Stomach (tissue), 9 donors: Measurements from ENCODE around the gene FRRS1. TPM values are rescaled to one million over a fixed set of nuclear protein-coding genes. Genes with fewer than 3 reads are reported as not detected.

Experiments used
- DNase-seq, 2 donors: peaks; one replicate each; pipeline versions ENCODE4 v3.0.0 to v3.0.0-alpha.2; 2013 to 2019
- H3K27ac ChIP-seq, 5 donors: fragments of 200-600 bp in 4 of 5; sonication (generic) in 4 of 5; one replicate each; pipeline ENCODE4 v1.5.1; 2013 to 2019; ENCODE audit warnings: mild to moderate bottlenecking in 1 of 5, moderate library complexity in 1 of 5
- H3K27me3 ChIP-seq, 3 donors: fragments of 200-600 bp; sonication (generic); one replicate each; pipeline ENCODE4 v1.5.1; 2017 to 2019; ENCODE audit warnings: mixed run types in 1 of 3
- H3K36me3 ChIP-seq, 4 donors: fragments of 200-600 bp; sonication (generic); 1 replicate in 3 of 4; 2 replicates in 1 of 4; pipeline ENCODE4 v1.5.1; 2016 to 2019
- H3K4me1 ChIP-seq, 4 donors: fragments of 200-600 bp; sonication (generic); one replicate each; pipeline ENCODE4 v1.5.1; 2016 to 2019
- H3K4me3 ChIP-seq, 4 donors: fragments of 200-600 bp; sonication (generic) in 3 of 4; one replicate each; pipeline ENCODE4 v1.5.1; 2016 to 2019; ENCODE audit warnings: mild to moderate bottlenecking in 1 of 4
- H3K9me3 ChIP-seq, 4 donors: fragments of 200-600 bp; sonication (generic); one replicate each; pipeline ENCODE4 v1.5.1; 2016 to 2019
- EP300 ChIP-seq: sonication (generic); formaldehyde crosslinking; IDR thresholded peaks from one replicate; pipeline ENCODE4 v1.6.1; 2017; ENCODE audit warnings: antibody characterized with exemption
- POLR2A ChIP-seq, 4 donors: fragments of 450-650 bp; IDR thresholded peaks; one replicate each; pipeline ENCODE4 v1.6.1; 2016; ENCODE audit warnings: antibody characterized with exemption in 4 of 4, control low read depth in 2 of 4, mild to moderate bottlenecking in 1 of 4, moderate library complexity in 1 of 4
- POLR2AphosphoS5 ChIP-seq, 3 donors: sonication (generic); formaldehyde crosslinking; IDR thresholded peaks; one replicate each; pipeline ENCODE4 v1.6.1; 2016; ENCODE audit warnings: antibody characterized with exemption in 3 of 3
- WGBS, 5 donors: extraction: QIAGEN DNeasy Blood & Tissue Kit in 3 of 5; methylation state at CpG; one replicate each; pipeline versions ENCODE4 v1.1.5 to v1.1.7; 2013 to 2018; 5-methylcytosine and 5-hydroxymethylcytosine counted together
- intact Hi-C: fragments of 100-400 bp; cut with DNase I; formaldehyde crosslinking; loops from one replicate; pipeline ENCODE4 v1.15.1; 2023; ENCODE audit warnings: low total_unique reads
- polyA plus RNA-seq, 3 donors: library from polyadenylated mRNA; stranded (reverse); fragments of 200-250 nt; gene quantifications; one replicate each; pipeline ENCODE4 v1.2.3, GENCODE V29; 2013
- total RNA-seq, 5 donors: library from RNA; depleted of rRNA; stranded (reverse); fragments of >200 nt; gene quantifications; one replicate each; pipeline versions ENCODE4 v1.1.0 to v1.2.3, GENCODE V29; 2014 to 2016
- TF ChIP-seq, protein P1 (sequence below), 7 experiments: fragments of 450-650 bp in 4 of 7; fragments of 200-600 bp in 3 of 7; sonication (generic) in 3 of 7; IDR thresholded peaks; one replicate each; pipeline ENCODE4 v1.5.1; 2016 to 2019; ENCODE audit warnings: antibody characterized with exemption in 7 of 7, control low read depth in 2 of 7, mild to moderate bottlenecking in 1 of 7
- donor health status: healthy with polysubstance abuse.
- donor health status: Bipolar disorder and iron deficiency.
- donor health status: healthy.

FRRS1 gene
- total and polyA plus RNA-seq, 8 donors = 0.46 to 21.1 (median 4.0) TPM

DNA sequence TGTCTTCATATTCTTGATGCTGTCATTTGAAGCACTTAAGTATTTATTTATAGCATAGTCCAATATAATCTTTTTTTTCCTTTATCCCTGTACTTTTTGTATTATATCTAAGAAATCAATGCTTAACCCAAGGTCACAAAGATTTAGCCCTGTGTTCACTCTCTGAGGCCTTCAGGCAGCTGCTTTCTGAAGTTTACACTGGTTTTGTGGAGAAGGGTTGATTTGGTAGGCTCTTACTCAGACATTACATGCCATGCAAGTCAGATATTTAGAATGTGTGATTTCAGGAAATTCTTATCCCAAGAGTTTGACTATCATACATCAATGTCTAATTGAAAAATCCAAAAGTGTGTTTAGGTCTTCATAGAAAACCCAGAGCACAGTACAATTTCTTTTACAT lies 64.2 kb downstream of the FRRS1 start:
- intact Hi-C loops = no loop called here
- H3K4me1 ChIP-seq = peaks cover 0 to 7% (median under 1%) of the 10 kb centered on the region in 4 donors
- H3K36me3 ChIP-seq = no peaks in the 10 kb centered on the region
- no peak overlapping the region for H3K27ac ChIP-seq
- H3K4me3 ChIP-seq = no peak overlapping the region
- TF ChIP-seq EP300 = no peak
- TF ChIP-seq POLR2A (IDR thresholded peaks at IDR 0.05) = no peak
- no peak for TF ChIP-seq POLR2AphosphoS5 (IDR thresholded peaks at IDR 0.05)
- TF ChIP-seq, protein P1, sequence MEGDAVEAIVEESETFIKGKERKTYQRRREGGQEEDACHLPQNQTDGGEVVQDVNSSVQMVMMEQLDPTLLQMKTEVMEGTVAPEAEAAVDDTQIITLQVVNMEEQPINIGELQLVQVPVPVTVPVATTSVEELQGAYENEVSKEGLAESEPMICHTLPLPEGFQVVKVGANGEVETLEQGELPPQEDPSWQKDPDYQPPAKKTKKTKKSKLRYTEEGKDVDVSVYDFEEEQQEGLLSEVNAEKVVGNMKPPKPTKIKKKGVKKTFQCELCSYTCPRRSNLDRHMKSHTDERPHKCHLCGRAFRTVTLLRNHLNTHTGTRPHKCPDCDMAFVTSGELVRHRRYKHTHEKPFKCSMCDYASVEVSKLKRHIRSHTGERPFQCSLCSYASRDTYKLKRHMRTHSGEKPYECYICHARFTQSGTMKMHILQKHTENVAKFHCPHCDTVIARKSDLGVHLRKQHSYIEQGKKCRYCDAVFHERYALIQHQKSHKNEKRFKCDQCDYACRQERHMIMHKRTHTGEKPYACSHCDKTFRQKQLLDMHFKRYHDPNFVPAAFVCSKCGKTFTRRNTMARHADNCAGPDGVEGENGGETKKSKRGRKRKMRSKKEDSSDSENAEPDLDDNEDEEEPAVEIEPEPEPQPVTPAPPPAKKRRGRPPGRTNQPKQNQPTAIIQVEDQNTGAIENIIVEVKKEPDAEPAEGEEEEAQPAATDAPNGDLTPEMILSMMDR (IDR thresholded peaks at IDR 0.05) = no peak
- no peak for DNase-seq
- no peaks in the 10 kb centered on the region for H3K9me3 ChIP-seq
- H3K27me3 ChIP-seq = no peaks in the 10 kb centered on the region

DNA sequence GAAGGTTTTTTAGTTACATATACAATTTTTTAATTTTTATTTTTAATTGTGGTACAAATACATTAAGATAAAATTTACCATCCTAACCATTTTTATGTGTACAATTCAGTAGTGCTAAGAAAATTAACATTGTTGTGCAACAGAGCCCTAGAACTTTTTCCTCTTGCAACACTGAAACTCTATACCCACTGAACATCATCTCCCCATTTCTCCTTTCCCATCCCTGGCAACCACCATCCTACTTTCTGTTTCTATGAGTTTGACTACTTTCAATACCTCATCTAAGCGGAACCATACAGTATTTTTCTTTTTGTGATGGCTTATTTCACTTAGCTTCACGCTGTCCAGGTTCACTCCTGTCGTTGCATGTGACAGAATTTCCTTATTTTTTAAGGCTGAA lies 66.4 kb downstream of the FRRS1 start:
- no peak for DNase-seq
- no peaks in the 10 kb centered on the region for H3K27me3 ChIP-seq
- no peaks in the 10 kb centered on the region for H3K9me3 ChIP-seq
- H3K4me3 ChIP-seq = no peak overlapping the region
- peaks cover 0 to 7% (median 0%) of the 10 kb centered on the region in 4 donors for H3K4me1 ChIP-seq
- intact Hi-C loops = no loop called here
- 92 to 95% (median 93%) methylated on average over 3 of the region's 3 CpGs for WGBS, 5 donors
- no peaks in the 10 kb centered on the region for H3K36me3 ChIP-seq
- TF ChIP-seq POLR2A (IDR thresholded peaks at IDR 0.05) = no peak
- TF ChIP-seq, protein P1 (IDR thresholded peaks at IDR 0.05) = no peak
- TF ChIP-seq POLR2AphosphoS5 (IDR thresholded peaks at IDR 0.05) = no peak
- TF ChIP-seq EP300 = no peak
- H3K27ac ChIP-seq = no peak overlapping the region

DNA sequence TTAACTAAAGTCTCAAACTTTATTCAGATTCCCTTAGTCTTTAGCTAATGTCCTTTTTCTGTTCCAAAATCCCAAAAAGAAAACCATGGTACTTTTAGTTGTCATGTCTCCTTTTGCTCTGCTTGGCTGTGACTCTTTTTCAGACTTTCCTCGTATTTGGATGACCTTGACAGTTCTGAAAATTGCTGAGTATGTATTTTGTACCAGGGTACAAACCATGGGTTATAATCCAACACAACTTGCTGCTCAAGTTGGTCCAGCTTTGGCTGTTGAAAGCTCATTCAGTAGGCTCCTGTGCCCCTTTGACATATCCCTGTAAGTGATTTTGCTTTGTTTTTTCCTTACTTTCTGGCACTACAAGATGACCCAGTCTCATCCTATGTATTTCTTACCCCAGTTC lies 68.9 kb downstream of the FRRS1 start:
- no peak for TF ChIP-seq POLR2A (IDR thresholded peaks at IDR 0.05)
- no peak for TF ChIP-seq EP300
- TF ChIP-seq, protein P1 (IDR thresholded peaks at IDR 0.05) = no peak
- TF ChIP-seq POLR2AphosphoS5 (IDR thresholded peaks at IDR 0.05) = no peak
- intact Hi-C loops = no loop called here
- WGBS, 5 donors = 56 to 75% (median 60%) methylated on average over 1 of the region's 1 CpG
- H3K27me3 ChIP-seq = no peaks in the 10 kb centered on the region
- H3K27ac ChIP-seq = no peak overlapping the region
- no peaks in the 10 kb centered on the region for H3K36me3 ChIP-seq
- H3K4me1 ChIP-seq = no peaks in the 10 kb centered on the region
- no peaks in the 10 kb centered on the region for H3K9me3 ChIP-seq
- DNase-seq = no peak
- H3K4me3 ChIP-seq = no peak overlapping the region

DNA sequence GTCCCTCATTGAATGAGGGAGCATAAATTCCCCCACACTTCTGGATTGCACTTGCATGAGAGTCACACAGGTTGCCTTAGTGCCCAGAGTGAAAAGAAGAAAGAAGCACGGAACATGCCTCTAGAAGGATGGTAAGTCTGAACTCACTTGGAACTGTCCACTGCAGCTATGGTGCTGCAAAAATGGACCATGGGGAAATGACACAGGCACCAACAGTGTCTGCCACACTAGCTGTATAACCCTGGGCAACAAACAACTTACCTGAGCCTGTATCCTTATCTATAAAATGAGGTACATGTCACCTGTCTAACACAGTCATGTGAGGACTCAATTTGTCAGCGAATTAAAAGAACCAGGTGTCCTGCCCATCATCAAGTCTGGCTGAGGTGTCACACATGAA lies 69.8 kb downstream of the FRRS1 start:
- intact Hi-C loops = no loop called here
- H3K4me1 ChIP-seq = no peaks in the 10 kb centered on the region
- TF ChIP-seq POLR2A (IDR thresholded peaks at IDR 0.05) = no peak
- no peak for TF ChIP-seq POLR2AphosphoS5 (IDR thresholded peaks at IDR 0.05)
- TF ChIP-seq, protein P1 (IDR thresholded peaks at IDR 0.05) = no peak
- TF ChIP-seq EP300 = no peak
- no peaks in the 10 kb centered on the region for H3K36me3 ChIP-seq
- H3K27ac ChIP-seq = no peak overlapping the region
- no peak overlapping the region for H3K4me3 ChIP-seq
- no peaks in the 10 kb centered on the region for H3K9me3 ChIP-seq
- no peaks in the 10 kb centered on the region for H3K27me3 ChIP-seq
- no peak for DNase-seq
- 64 to 93% (median 79%) methylated on average over 2 of the region's 2 CpGs for WGBS, 5 donors
